ENCODE results near the gene LRRC4. TPM values are rescaled to one million over a fixed set of nuclear protein-coding genes. Genes with fewer than 3 reads are reported as not detected.

The LRRC4 gene
- polyA plus RNA-seq, 1 donor: 4.7 TPM

DNA sequence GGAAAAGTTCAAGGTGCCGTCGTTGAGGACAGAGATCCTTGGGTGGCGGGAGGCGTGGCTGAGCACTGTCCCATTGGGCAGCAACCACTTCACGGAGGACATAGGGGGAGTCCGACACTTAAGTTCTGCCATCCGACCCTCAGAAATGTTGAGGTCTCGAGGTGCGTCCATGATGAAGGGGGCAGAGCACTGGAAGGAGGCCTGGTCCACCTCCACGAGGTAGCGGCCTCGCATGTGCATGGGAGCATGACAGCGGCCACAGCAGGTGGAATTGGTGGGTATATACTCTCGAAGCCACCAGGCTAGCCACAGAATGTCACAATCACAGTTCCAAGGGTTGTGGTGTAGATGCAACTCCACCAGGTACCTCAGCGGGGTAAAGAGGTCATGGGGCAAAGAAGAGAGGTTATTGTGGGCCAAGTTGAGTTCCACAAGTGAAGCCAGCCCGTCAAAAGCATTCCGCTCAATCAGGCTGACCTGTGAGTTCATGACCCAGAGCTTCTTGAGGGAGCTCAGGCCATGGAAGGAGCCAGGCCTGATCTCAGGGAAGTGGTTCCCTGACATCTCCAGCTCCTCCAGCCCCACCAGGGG is 1.7 kb downstream of the LRRC4 start:
- no peak for DNase-seq

DNA sequence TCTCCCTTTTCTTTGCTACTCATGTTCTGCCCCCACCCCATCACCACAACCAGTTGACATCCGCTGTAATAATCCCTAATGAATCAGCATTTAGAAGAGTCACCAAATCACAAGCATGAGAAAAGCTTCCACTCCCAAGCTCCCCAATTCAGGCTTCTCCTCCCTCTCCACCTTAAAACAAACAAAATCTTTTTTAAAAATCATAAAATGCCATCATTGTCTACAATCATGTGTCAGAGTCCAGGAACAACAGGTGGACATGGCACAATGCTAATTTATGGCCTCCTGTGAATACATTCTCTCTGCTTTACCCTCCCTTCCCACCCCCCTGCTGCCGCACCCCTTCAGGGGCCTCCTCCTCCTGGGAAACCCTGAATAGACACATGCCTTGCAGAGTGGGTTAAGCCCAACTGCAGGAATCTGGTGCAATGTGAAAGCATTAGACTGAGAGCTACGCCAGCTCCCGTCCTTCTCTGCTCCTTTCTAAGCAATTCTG is 3.7 kb downstream of the LRRC4 start:
- DNase-seq: no peak

DNA sequence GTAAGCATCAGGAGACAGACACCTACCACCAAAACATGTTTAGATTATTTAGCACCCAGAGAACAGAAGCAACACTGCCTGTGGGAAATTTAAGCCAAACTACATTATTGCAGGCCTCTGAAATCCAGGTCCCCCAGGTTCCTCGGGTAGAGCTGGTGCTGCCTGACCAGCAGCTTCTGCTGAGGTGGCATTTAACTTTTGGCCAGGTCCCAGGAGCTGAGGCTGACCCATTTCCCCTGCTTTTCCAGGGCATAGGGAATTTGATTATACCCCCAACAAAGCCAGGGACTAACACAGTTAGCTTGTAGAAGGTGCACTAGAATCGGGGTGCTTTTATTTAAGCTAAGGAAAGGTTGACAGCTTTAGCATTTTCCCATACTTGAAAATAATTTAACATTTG is 4.7 kb downstream of the LRRC4 start:
- no peak for DNase-seq

DNA sequence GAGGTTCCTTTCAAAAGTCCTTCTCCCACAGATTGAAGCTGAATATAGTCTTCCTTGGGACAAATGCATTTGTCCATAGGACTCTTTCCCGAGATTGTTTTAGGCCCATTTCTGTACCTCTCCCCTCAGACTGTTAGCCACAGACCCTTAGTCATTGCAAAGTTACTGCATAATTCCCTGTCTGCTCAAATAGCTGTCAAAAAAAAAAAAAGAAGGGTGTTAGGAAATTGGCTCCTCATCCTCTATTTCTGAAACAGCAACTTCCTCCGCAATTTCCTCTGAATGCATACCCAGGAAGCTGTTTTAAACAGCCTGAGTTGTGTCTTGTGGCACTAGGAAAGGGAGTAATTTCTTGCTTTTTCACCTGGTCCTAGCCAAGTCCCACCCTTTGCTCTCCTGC is 5.4 kb downstream of the LRRC4 start:
- no peak for DNase-seq

DNA sequence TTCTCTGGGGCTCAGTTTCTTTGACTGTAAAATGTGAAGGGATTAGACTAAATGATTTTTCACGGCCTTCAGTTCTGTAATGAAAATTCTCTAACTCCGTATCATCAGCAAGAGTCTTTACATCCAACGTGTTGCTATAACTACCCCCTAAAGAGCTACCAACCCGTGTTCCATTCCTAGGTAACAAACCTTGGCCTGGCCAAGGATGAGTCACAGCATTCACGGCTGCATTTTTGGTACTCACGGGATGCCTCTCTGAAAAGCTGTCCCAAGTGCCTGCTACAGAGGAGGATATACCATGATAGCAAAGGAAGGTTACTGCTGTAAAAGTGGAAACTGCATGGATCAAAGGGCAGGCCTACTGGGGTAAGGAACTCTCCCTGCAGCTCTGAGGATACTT is 5.9 kb downstream of the LRRC4 start:
- DNase-seq: no peak

DNA sequence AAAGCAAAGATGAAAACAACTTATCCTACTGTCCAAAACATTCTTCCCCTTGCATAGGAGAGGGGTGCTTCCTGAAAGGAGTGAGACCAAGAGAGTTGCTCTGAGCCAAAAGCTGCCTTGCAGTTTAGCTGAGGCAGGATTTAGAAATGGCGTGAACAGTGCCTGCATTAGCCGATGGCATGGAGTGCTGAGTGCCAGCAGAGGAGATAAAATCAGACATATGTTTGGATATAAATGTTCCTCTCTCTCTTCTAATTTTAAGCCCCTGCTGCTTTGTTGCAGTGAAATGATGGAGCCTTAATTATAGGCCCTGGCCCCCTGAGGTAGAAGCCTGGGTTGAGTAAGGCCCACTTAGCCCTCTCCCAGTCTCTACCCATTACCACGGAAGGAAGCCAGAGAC is 7.1 kb downstream of the LRRC4 start:
- DNase-seq: no peak

DNA sequence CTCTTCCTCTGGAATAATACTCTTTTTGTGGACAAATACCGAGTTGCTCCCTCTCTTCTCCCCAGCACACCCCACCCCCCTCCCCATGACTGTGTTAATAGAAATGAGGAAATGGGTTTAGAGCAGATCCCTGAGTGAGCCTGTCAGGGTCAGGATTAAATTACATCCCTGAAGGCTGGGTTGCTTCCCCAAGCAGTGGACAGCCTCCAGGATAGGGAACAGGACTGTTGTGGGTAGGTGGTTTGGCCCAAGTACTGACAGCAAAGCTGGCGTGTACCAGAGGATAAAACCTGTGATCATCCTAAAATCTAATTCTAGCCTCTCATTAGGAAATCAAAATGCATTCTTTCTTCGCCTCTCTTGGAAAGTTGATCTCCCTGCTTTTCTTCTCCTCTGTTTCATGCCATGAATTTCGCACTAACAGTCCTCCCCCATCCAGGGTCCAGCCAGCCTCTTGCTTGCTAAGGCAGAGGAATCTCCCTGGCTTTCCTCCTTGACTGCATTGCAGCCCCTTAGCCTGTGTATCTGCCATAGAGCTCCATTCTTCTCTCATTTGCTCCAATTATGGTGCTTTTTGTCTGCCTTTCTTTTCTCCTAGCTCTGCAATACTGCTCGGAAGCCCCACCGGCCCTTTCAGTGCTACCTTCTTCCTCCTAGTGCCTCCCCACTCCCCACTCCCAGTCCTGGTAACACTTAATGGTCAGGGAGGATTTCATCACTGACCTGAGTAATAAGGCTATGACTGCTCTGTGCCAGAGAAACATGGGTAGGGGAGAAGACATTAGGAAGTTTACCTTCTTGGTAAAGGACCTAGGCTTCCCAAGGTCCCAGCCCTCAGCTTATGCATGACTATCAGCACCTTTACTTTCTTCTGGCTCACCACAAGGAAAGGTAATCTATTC is 8.4 kb downstream of the LRRC4 start:
- no peak for DNase-seq

DNA sequence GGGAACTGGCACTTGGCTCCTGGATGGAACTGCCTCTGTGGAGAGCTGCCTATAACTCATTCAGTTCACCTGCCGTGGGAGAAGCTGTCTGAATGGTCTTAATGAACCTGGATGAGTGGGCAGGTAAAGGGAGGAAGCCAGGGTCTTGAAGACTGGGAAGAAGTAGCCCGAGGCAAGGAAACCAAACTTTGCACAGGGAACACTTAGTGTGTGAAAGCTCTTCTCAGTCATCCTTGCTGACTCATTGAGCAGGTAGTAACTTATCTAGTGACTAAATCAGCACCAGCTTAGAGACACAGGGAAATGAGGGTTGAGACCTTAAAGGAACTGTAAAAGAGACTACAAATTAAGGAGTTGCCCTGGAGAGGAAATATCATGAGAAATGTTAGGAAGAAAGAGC is 9.9 kb downstream of the LRRC4 start:
- no peak for DNase-seq

DNA sequence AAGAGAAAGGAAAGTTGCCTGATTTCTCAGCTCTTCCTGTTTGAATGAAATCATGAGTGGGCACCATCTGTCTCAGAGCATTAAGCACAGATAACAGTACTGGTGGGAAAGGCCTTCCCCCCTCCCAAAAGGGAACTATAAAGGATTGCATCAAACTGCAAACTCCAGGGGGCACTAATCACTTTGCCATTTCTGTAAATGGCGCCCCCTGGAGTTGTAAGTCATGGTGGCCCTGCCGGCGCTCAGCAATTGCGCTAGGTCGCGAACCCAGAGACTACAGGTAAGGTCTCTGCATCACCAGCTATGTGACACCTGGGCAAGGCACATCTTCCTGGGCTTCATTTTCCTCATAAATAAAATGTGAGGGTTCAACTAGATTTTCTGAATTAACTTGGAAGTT is 11.1 kb downstream of the LRRC4 start:
- no peak for DNase-seq

DNA sequence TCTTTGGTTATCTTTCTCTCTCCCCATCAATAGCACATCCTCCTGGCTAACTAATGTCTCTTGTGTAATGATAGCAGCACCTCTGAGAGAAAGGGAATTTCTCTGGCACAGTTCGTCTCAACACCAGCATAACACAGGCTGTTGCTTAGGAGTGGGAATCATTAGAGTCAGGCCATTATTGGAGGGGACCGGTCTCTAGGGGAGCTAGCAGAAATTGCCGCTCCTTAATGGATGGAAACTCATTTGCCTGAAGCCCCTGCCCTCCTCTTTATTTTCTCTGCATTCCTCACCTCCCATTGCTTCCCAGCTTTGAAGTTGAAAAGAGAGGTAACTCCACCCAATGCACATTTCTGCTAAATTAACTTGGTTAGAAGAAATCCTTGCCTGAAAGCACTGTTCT is 11.9 kb downstream of the LRRC4 start:
- DNase-seq: no peak

DNA sequence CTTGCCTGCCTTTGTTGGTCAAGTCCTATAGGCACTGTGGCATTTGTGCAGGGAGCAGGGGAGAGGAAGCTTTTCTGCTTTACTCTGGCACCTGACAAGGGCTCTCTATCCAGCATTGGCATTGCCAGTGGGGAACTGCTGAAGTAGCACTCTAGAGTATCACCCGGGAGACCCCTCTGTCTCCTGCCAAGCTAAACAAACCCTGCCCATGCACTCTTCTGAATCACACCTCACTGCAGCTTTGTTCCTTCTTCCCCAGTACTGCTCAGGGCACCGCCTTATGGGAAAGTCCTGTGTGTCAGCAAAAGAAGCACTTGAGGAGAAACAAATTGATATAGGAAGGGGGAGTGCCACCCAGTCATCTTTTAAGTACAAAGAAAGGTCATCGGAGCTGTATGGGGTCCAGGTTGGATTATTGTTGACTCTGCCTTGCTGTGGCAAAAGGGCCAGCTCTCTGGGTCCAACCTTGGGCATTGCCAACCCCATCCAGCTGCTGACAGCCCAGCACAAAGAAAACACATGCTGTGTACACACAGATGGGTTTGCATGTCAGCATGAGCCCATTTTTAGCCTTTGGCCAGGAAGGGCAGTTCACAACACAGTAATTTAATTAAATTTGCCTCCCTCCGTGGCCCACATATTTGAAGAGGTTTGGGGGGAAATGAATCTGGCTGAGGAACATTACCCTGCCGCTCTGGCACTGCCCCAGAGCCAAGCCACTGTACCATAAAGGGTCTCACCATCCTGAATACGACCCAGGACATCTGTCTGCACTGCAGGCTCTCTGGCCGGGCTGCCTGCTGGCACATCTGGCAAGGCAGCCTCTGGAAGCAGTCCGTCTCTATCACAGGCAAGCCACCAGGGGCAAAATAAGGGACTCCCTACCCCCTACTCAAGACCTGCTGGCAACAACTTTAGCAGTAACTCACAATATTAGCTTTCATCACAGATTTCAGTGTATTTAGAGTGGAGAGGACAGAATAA is 13.1 kb downstream of the LRRC4 start:
- DNase-seq: no peak

DNA sequence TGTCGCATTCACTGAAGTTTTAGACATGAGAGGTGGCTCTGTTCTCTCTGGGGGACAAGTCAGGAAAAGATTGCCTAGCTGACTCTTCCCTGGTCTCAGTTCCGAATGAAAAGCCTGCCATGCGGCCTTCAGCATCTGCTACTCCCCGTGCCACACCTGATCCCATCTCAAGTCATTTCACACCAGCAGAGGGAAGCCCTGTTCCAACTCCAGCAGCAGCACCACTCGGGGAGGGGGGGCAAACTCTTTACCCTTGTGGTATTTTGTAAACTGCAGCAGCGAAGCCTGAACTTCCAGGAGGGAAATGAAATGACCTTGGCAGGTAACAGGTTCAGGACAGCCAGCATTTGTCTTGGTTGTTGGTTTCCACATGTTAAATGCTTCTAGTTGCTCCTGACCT is 13.8 kb downstream of the LRRC4 start:
- no peak for DNase-seq

DNA sequence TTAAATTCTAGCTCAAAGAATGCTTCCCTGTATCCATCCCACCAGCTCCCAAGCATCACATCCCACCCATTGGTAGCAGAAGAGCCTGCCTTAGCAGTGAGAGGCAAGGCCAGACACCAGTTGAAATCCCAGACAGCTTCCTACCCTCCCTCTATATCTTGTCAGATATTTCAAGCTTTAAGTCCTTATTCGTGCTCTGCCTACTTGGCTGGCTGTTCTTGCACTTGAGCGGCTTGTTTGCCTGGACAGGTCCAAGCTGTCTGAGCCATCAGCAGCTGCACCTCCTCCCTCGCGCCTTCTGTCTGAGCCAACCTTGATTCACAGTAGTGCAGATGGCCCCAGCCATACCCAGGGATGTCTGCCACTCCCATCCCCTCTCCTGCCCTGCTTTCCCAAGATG is 16.4 kb downstream of the LRRC4 start:
- no peak for DNase-seq

DNA sequence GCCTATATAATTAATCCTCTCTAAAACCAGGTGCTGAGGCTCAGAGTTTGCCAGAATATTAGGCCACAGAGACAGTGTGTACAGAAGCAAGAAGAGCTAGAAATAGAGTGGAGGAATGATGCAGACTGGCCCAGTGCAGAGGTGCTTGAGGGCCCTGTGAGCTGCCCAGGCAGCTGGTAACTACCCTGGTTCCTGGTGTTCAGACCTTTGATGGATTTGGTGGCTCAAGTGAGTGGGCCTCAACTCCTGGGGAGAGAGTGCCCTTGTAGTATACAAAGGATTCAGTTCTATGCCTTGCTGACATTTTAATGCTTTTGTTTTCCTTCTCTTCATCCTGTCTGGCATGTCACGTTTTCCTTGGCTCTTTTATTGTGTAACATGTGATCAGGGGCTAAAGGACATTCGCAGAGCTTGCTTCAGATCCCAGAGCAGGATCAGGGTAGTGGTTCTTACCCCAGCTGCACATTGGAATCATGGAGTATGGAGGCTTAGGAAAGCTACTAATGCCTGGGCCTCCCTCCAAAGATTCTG is 20.0 kb downstream of the LRRC4 start:
- DNase-seq: no peak

DNA sequence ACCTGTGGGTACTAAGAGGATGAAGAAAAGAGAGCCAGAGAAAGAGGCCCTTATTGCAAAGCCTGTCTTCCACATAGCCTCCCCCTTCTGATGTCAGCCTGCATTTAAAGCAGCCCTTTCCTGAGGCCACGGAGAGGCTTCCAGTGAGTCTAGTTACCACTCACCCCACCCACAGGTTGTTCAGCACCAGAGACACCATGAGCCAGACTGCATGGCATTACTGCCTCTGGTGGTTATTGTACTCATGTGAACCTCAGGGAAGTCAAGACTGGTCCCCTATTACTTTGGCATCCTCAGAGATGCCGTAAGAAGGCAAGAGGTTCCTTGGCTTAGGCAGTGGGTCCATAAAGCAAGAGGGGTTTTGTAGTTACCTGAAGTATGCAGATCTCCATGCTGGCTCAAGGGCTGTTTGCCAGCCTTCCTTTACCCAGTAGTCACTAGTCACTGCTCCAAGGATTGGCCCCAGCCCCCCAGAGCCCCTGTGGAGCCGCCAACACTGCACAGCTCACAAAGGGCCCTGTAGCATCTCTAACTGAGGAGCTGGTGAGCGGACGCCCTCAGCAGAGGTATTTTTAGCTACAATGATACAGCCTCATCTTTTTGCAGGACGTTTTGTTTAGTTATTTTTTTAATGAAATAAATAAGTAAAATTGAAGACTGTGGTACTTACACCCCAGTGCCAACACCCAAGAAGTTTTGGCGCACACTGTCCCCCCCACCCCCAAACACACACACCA is 20.7 kb downstream of the LRRC4 start:
- no peak for DNase-seq

DNA sequence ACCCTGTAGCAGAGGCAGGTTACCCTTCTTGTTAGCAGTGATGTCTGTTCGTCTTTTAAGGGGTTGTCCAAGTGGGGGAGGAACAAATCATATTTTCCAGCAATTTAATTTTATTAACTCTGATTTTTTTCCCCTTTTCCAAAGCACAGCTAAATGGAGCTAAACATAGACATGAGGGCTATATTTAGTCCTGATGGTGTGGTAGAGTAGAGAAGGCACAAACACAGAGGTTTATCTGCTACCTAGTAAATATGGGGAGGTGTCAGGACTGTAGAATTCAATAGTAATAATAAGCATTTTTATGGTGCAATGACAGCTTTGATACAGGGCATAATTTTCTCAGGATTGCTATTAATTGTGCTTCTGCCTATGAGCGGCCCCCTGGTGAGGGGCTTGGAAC is 22.5 kb downstream of the LRRC4 start:
- no peak for DNase-seq

DNA sequence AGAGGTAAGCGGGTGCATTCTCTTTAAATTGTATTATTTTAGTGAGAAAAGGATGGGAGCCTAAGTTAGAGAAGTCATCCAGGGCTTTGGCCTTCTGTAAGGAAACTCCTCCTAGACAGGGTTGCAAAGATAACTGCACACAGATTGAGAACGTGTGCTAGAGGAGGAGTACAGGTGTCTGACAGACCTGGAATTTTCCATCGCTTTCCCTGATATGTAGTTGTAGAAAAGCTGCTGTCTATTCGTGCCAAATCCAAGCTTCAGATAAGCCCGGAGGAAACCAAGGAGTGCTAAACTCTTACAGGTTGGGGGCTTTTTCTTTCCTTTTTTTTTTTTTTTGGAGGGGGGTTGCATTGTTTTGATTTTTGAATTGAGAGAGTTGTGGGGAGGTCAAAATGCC is 23.1 kb downstream of the LRRC4 start:
- no peak for DNase-seq

DNA sequence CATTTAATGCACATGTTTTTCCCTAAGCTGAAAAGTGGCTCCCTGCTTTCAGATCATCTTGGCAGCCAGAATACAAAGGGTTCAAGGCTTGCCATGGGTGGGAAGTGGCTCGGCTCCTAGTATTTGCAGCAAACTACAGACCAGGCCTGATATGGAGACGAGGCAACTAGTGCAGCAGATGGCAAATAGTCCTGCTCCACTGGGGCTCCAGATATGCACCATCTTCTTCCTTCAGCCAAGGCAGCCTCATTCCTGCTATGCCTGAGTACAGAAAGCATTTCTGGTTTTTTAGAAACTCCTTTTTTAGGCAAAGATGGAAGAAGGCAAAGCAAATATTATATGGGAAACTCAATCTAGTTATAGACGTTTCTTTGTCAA is 23.9 kb downstream of the LRRC4 start:
- DNase-seq: no peak

DNA sequence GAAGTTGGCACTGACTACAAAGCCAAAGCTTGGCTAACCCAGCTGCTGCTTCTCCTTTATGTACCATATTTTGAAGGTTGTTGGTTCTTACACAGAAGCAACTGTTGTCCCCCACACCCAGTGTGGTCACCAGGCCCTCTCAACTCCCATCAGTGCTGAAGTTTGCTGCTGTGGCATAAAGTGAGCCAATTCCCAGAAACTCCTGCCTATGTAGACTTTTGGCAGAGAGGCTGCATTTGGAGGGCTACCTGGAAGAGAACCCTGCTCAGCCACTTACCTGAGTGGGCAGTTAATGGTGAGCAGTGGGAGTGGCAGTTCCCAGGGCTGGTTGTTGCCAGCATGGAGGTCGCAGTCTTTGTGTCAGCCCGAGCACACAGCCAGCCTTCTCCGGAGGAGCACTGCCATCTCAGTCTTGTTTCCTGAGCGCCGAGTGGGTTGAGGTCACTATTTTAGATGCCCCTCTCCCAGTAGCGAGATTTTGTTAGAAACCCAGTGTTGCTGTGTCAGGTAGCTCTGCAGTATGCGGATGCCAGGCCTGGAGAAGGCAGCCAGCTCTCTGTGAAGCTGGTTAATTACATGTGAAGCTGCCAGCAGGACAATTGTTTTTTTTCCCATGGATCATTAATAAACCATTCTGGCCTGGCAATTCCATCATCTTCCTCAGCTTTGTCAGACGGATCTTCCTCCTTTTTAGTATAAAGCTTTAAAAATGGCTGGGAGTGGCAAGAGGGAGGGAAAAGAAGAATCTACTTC is 24.5 kb downstream of the LRRC4 start:
- no peak for DNase-seq

DNA sequence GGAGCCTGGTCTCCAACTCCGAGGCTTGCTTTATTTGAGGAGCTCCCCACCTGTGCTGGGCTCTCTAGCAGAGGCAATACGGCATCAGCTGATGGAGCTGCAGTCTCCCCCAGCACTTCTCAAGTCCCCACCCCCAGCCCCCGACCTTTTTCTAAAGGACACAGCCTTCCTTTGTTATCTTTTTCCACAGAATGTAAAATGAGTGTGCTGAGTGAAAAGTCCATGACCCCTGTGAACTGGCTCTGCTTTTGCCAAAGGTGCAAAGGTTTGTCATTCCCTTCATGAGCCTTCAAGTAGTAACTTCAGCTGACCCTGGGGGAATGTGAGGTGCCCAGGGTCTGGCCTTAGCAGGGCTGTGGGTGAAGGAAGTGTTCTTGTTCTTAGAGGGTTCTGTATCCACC is 25.5 kb downstream of the LRRC4 start:
- no peak for DNase-seq

DNA sequence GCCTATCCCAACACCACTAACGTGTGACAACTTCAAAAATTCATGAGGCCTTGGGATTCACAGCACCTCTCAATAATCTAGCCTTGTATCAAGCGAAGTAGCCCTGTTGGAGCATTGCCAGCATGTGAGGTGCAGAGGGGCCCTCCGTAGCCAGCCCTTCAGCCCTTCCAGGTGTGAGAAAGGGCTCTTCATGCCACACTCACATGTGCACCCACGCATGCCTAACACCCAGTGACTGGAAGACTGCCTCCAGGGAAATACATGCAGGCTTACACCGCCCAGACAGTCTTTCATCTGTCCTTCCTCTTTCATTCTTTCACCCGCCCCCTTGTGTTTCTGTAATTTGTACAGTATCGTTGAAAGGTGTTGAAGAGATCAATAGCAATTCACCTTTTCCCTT is 26.1 kb downstream of the LRRC4 start:
- no peak for DNase-seq

Data from hindlimb muscle (tissue), 1 donor.